Frontal cortex (tissue), 4 donors: ENCODE data around the gene DIP2B. TPM values are rescaled to one million over a fixed set of nuclear protein-coding genes. Genes with fewer than 3 reads are reported as not detected.
"Not testable (repeated sequence)": the region's sequence is repeated elsewhere in the genome, so short reads cannot be mapped to it uniquely, and the experiment has no call there.

Experiments used
- DNase-seq, 2 donors: peaks; one replicate each; pipeline ENCODE4 v3.0.0; 2012; ENCODE audit warnings: low spot score in 2 of 2
- FAIRE-seq: peaks from 2 replicates; lab custom pipeline; 2012; peaks lifted over from hg19 to GRCh38; lab: Jason Lieb, UNC
- total RNA-seq: library from RNA; depleted of rRNA; stranded (reverse); fragments of >200 nt; gene quantifications from one replicate; pipeline ENCODE4 v1.2.3, GENCODE V29; 2014
- donor health status: control.
- donor health status: control.
- donor health status: control.

The DIP2B gene
- total RNA-seq, 1 donor from 2014 or later, result 48.5 TPM

- FAIRE-seq, result no peak
These were observed 14.6 kb downstream of the DIP2B start for GRCh38 chr12:50519353-50519752.

GRCh38 chr12:50520416-50521207 lies 15.8 kb downstream of the DIP2B start:
- FAIRE-seq (no peak), DNase-seq (no peak)

More at GRCh38 chr12:50519353-50519752, 14.6 kb downstream of the DIP2B start:
- no peak for DNase-seq

- not testable (repeated sequence) for FAIRE-seq
These were observed 17.0 kb downstream of the DIP2B start for GRCh38 chr12:50521781-50522180.

GRCh38 chr12:50523772-50524171 lies 19.0 kb downstream of the DIP2B start:
- no peak for FAIRE-seq
- no peak for DNase-seq

More at GRCh38 chr12:50521781-50522180, 17.0 kb downstream of the DIP2B start:
- DNase-seq, result not testable (repeated sequence)

GRCh38 chr12:50524621-50525020 lies 19.8 kb downstream of the DIP2B start:
- FAIRE-seq, result no peak
- no peak for DNase-seq

GRCh38 chr12:50525422-50525821 lies 20.6 kb downstream of the DIP2B start:
- DNase-seq (no peak), FAIRE-seq (no peak)

- no peak for DNase-seq
- no peak for FAIRE-seq
These were observed 22.6 kb downstream of the DIP2B start for GRCh38 chr12:50527359-50527726.

- DNase-seq (no peak), FAIRE-seq (no peak)
These were observed 24.0 kb downstream of the DIP2B start for GRCh38 chr12:50528800-50529199.

GRCh38 chr12:50529345-50529744 lies 24.6 kb downstream of the DIP2B start:
- DNase-seq, result no peak
- no peak for FAIRE-seq

- DNase-seq, result no peak
- FAIRE-seq, result no peak
These were observed 25.7 kb downstream of the DIP2B start for GRCh38 chr12:50530532-50530931.

GRCh38 chr12:50533203-50533584 lies 28.4 kb downstream of the DIP2B start:
- FAIRE-seq (no peak), DNase-seq (no peak)

GRCh38 chr12:50533971-50534370 lies 29.2 kb downstream of the DIP2B start:
- no peak for FAIRE-seq

GRCh38 chr12:50536831-50537537 lies 32.2 kb downstream of the DIP2B start:
- DNase-seq (no peak), FAIRE-seq (no peak)

More at GRCh38 chr12:50533971-50534370, 29.2 kb downstream of the DIP2B start:
- no peak for DNase-seq

- FAIRE-seq, result no peak
- DNase-seq, result no peak
These were observed 32.7 kb downstream of the DIP2B start for GRCh38 chr12:50537538-50537919.

- FAIRE-seq (no peak), DNase-seq (no peak)
These were observed 33.4 kb downstream of the DIP2B start for GRCh38 chr12:50538182-50538581.

- no peak for DNase-seq
- no peak for FAIRE-seq
These were observed 36.4 kb downstream of the DIP2B start for GRCh38 chr12:50541139-50541538.

- FAIRE-seq (no peak), DNase-seq (no peak)
These were observed 37.7 kb downstream of the DIP2B start for GRCh38 chr12:50542448-50542847.

- not testable (repeated sequence) for FAIRE-seq, DNase-seq
These were observed 38.4 kb downstream of the DIP2B start for GRCh38 chr12:50543188-50543587.

- FAIRE-seq (no peak), DNase-seq (no peak)
These were observed 40.4 kb downstream of the DIP2B start for GRCh38 chr12:50545213-50545612.

- DNase-seq (no peak), FAIRE-seq (no peak)
These were observed 41.0 kb downstream of the DIP2B start for GRCh38 chr12:50545786-50546185.
